KMS-11 (cell line): Measurements from ENCODE around the gene GRIP2.

Source experiments
- H2AFZ ChIP-seq: fragments of 200-600 bp; sonication (generic); 2 replicates; pipeline ENCODE4 v1.6.1; 2016; ENCODE audit warnings: antibody characterized with exemption, mixed run types, low read depth
- H3K27ac ChIP-seq: fragments of 200-600 bp; sonication (generic); 2 replicates; pipeline ENCODE4 v1.6.1; 2016; ENCODE audit warnings: mild to moderate bottlenecking, mixed run types
- H3K27me3 ChIP-seq: fragments of 200-600 bp; sonication (generic); 2 replicates; pipeline ENCODE4 v1.6.1; 2017; ENCODE audit warnings: mild to moderate bottlenecking, low read depth, mixed run types, moderate library complexity; ENCODE audit not compliant: insufficient read depth
- H3K36me3 ChIP-seq: fragments of 200-600 bp; sonication (generic); 2 replicates; pipeline ENCODE4 v1.6.1; 2017; ENCODE audit warnings: mild to moderate bottlenecking, mixed run types; ENCODE audit not compliant: insufficient read depth
- H3K4me1 ChIP-seq: fragments of 200-600 bp; sonication (generic); 2 replicates; pipeline ENCODE4 v1.6.1; 2016; ENCODE audit warnings: mild to moderate bottlenecking, low read depth, mixed run types; ENCODE audit not compliant: poor library complexity, severe bottlenecking
- H3K4me2 ChIP-seq: fragments of 200-600 bp; sonication (generic); 2 replicates; pipeline ENCODE4 v1.7.0; 2016; ENCODE audit warnings: mild to moderate bottlenecking, mixed run types
- H3K4me3 ChIP-seq: fragments of 200-600 bp; sonication (generic); IDR thresholded peaks from 2 replicates; pipeline ENCODE4 v1.6.1; 2017; ENCODE audit warnings: low read depth, low read length, mixed read lengths; ENCODE audit not compliant: insufficient read depth
- H3K79me2 ChIP-seq: fragments of 200-600 bp; sonication (generic); 2 replicates; pipeline ENCODE4 v1.6.1; 2016; ENCODE audit warnings: low read depth, mixed run types; ENCODE audit not compliant: insufficient read depth
- H3K9ac ChIP-seq: fragments of 200-600 bp; sonication (generic); 2 replicates; pipeline ENCODE4 v1.6.1; 2016; ENCODE audit warnings: mild to moderate bottlenecking, mixed run types
- H4K20me1 ChIP-seq: fragments of 200-600 bp; sonication (generic); 2 replicates; pipeline ENCODE4 v1.6.1; 2016; ENCODE audit warnings: mild to moderate bottlenecking, mixed run types; ENCODE audit not compliant: insufficient read depth
- CTCF ChIP-seq: fragments of 200-600 bp; sonication (generic); conservative IDR thresholded peaks from 2 replicates; pipeline ENCODE4 v1.6.1; 2017; ENCODE audit warnings: low read depth, mild to moderate bottlenecking, antibody characterized with exemption, low read length, moderate library complexity, mixed read lengths

Gene GRIP2

GRCh38 chr3:14473411-14473891 lies 66.7 kb downstream of the GRIP2 start:
- no peak overlapping the region for H3K9ac ChIP-seq
- H3K27ac ChIP-seq: no peak overlapping the region
- no peaks in the 10 kb centered on the region for H3K79me2 ChIP-seq
- H4K20me1 ChIP-seq: no peaks in the 10 kb centered on the region
- no peaks in the 10 kb centered on the region for H3K27me3 ChIP-seq
- H3K4me2 ChIP-seq: no peak overlapping the region
- H3K4me1 ChIP-seq: no peaks in the 10 kb centered on the region
- no peak overlapping the region for H2AFZ ChIP-seq
- no peak overlapping the region for H3K4me3 ChIP-seq
- no peaks in the 10 kb centered on the region for H3K36me3 ChIP-seq
- no peak for TF ChIP-seq CTCF

GRCh38 chr3:14472471-14473351 lies 67.4 kb downstream of the GRIP2 start:
- Histone ChIP-seq H3K9ac (no peak overlapping the region), H4K20me1 (no peaks in the 10 kb centered on the region), H3K27ac (no peak overlapping the region), H3K4me2 (no peak overlapping the region), H3K4me3 (no peak overlapping the region), H3K4me1 (no peaks in the 10 kb centered on the region), H3K79me2 (no peaks in the 10 kb centered on the region), H2AFZ (no peak overlapping the region), H3K27me3 (no peaks in the 10 kb centered on the region), H3K36me3 (no peaks in the 10 kb centered on the region)
- no peak for TF ChIP-seq CTCF

GRCh38 chr3:14471690-14472089 lies 68.5 kb downstream of the GRIP2 start:
- no peaks in the 10 kb centered on the region for H3K27me3 ChIP-seq
- no peaks in the 10 kb centered on the region for H3K36me3 ChIP-seq
- H3K79me2 ChIP-seq: no peaks in the 10 kb centered on the region
- no peaks in the 10 kb centered on the region for H4K20me1 ChIP-seq
- no peak overlapping the region for H3K4me2 ChIP-seq
- no peak overlapping the region for H2AFZ ChIP-seq
- H3K9ac ChIP-seq: no peak overlapping the region
- H3K4me1 ChIP-seq: no peaks in the 10 kb centered on the region
- H3K4me3 ChIP-seq: no peak overlapping the region
- no peak overlapping the region for H3K27ac ChIP-seq
- TF ChIP-seq CTCF: no peak

- Histone ChIP-seq H3K27ac (no peak overlapping the region), H4K20me1 (no peaks in the 10 kb centered on the region), H3K79me2 (no peaks in the 10 kb centered on the region), H3K4me2 (no peak overlapping the region), H3K9ac (no peak overlapping the region), H2AFZ (no peak overlapping the region), H3K36me3 (no peaks in the 10 kb centered on the region), H3K4me1 (no peaks in the 10 kb centered on the region), H3K27me3 (no peaks in the 10 kb centered on the region), H3K4me3 (no peak overlapping the region)
- no peak for TF ChIP-seq CTCF
Observed at GRCh38 chr3:14471016-14471415, 69.1 kb downstream of the GRIP2 start.
